Osteocyte (in vitro differentiated cells): ENCODE data around the gene OPN4. TPM values are rescaled to one million over a fixed set of nuclear protein-coding genes. Genes with fewer than 3 reads are reported as not detected.
"Not testable (repeated sequence)": the region's sequence is repeated elsewhere in the genome, so short reads cannot be mapped to it uniquely, and the experiment has no call there.

ENCODE experiments used
- DNase-seq: peaks from one replicate; pipeline ENCODE4 v3.0.0; 2021; ENCODE audit warnings: mixed read lengths; ENCODE audit not compliant: unreplicated experiment; ENCODE audit errors: extremely low spot score
- H3K27ac Mint-ChIP-seq: one replicate; pipeline ENCODE4 v1.8.0; 2021; ENCODE audit warnings: mild to moderate bottlenecking, mixed read lengths; ENCODE audit not compliant: unreplicated experiment
- H3K27me3 Mint-ChIP-seq: one replicate; pipeline ENCODE4 v1.8.0; 2021; ENCODE audit warnings: mixed read lengths; ENCODE audit not compliant: unreplicated experiment
- H3K36me3 Mint-ChIP-seq: one replicate; pipeline ENCODE4 v1.8.0; 2021; ENCODE audit warnings: mixed read lengths; ENCODE audit not compliant: unreplicated experiment
- H3K4me1 Mint-ChIP-seq: one replicate; pipeline ENCODE4 v1.8.0; 2021; ENCODE audit warnings: mixed read lengths; ENCODE audit not compliant: unreplicated experiment
- H3K4me3 Mint-ChIP-seq: one replicate; pipeline ENCODE4 v1.8.0; 2021; ENCODE audit warnings: mild to moderate bottlenecking, moderate library complexity, mixed read lengths; ENCODE audit not compliant: unreplicated experiment
- H3K9me3 Mint-ChIP-seq: one replicate; pipeline ENCODE4 v1.8.0; 2021; ENCODE audit warnings: mixed read lengths; ENCODE audit not compliant: unreplicated experiment
- CTCF ChIP-seq: fragments of 200-600 bp; sonication (generic); IDR thresholded peaks from 2 replicates; pipeline ENCODE4 v1.5.0; 2021; ENCODE audit warnings: antibody characterized with exemption, mild to moderate bottlenecking, moderate library complexity
- total RNA-seq: library from RNA; stranded (reverse); gene quantifications from 2 replicates; pipeline ENCODE4 v1.2.1, GENCODE V29; 2021

OPN4 gene
- total RNA-seq, 1 donor from 2014 or later = not detected

GRCh38 chr10:86642499-86642898 is 11.8 kb upstream of the OPN4 start:
- no peaks in the 10 kb centered on the region for H3K27me3 Mint-ChIP-seq
- H3K9me3 Mint-ChIP-seq = no peaks in the 10 kb centered on the region
- no peak overlapping the region for H3K4me3 Mint-ChIP-seq
- H3K4me1 Mint-ChIP-seq = peaks cover 23% of the 10 kb centered on the region
- H3K27ac Mint-ChIP-seq = no peak overlapping the region
- no peak for DNase-seq
- no peak for TF ChIP-seq CTCF
- H3K36me3 Mint-ChIP-seq = no peaks in the 10 kb centered on the region

DNA sequence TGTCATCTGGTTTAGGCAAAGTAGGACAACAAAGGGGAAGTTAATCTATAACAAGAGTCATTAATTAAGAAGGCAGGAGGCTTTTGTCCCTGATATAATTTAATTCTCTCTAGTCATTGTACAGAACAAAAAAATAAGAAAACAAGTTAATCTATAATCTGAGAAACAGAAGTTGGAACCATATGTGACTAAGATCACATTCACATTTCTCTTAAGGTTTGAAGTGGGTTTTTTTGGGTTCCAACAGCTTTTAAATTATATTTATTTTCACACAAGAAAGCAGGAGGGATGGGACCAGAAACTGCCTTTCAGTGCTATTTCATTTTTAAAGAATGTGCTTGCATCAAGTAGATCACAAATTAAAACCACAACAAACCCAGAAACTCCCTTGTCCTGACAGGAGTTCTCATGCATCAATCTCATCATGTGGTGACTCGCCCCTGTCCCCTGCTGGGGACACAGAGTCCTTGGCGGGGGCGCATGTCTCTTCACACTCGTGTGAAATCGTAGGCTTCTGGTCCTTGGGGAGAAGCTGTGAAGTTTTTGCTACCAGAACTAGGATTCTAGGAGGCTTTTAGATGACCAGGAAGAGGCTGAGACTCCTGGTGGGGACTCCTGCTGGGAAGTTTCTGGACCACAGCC is 10.1 kb upstream of the OPN4 start:
- DNase-seq = no peak
- no peaks in the 10 kb centered on the region for H3K9me3 Mint-ChIP-seq
- H3K4me3 Mint-ChIP-seq = no peak overlapping the region
- peaks cover 41% of the 10 kb centered on the region for H3K4me1 Mint-ChIP-seq
- H3K27ac Mint-ChIP-seq = peak overlapping the region; percentile 31
- peak; percentile 43 for TF ChIP-seq CTCF
- H3K27me3 Mint-ChIP-seq = no peaks in the 10 kb centered on the region
- H3K36me3 Mint-ChIP-seq = no peaks in the 10 kb centered on the region

DNA sequence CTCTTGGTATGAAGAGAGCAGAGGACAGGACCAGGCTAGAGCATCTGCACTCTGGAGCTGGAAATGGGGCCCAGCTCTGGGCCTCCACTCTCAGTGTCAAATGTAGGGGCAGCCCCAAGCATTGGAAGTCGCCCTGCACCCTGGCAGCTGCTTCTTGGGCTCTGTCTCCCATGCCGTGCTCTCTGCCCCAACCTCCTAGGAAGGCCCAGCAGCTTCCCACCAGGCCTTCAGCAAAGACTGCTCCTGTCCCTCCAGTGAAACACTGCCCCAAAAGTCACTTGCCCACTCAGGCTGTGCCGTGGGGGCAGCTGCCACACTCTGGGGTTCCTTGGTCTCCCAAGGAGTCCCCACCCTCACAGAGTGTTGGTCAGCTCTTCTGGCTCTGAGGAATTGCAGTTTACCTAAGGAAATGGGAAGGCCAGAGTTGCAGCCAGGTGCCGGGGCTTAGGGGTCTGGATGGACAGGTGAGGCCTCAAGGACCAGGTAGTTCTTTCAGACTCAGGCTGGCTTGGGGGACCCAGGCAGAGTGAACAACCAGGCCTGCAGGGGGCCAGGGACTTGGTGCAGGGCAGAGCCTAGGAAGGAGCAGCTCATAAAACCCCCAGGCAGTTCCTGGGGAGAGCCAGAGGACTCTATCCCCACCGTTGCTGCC is 9.4 kb upstream of the OPN4 start:
- Mint-ChIP-seq H3K4me1 (peaks cover 45% of the 10 kb centered on the region), H3K36me3 (no peaks in the 10 kb centered on the region), H3K27me3 (no peaks in the 10 kb centered on the region), H3K27ac (no peak overlapping the region), H3K4me3 (no peak overlapping the region), H3K9me3 (no peaks in the 10 kb centered on the region)
- no peak for DNase-seq
- TF ChIP-seq CTCF = no peak

- H3K4me1 Mint-ChIP-seq = peaks cover 49% of the 10 kb centered on the region
- not testable (repeated sequence) for DNase-seq, H3K9me3 Mint-ChIP-seq, H3K27ac Mint-ChIP-seq, H3K27me3 Mint-ChIP-seq, H3K4me3 Mint-ChIP-seq, H3K36me3 Mint-ChIP-seq
Measured at GRCh38 chr10:86645621-86646165, 8.7 kb upstream of the OPN4 start.

- no peak for DNase-seq
- H3K27me3 Mint-ChIP-seq = no peaks in the 10 kb centered on the region
- no peak for TF ChIP-seq CTCF
- H3K27ac Mint-ChIP-seq = no peak overlapping the region
- H3K36me3 Mint-ChIP-seq = no peaks in the 10 kb centered on the region
- no peaks in the 10 kb centered on the region for H3K9me3 Mint-ChIP-seq
- H3K4me3 Mint-ChIP-seq = no peak overlapping the region
- peaks cover 49% of the 10 kb centered on the region for H3K4me1 Mint-ChIP-seq
Measured at GRCh38 chr10:86646532-86646931, 7.8 kb upstream of the OPN4 start.
